Neuronal stem cell (in vitro differentiated cells): ENCODE results near the gene COMMD10.

Experiments
- DNase-seq: peaks from one replicate; pipeline ENCODE4 v3.0.0-alpha.2; 2013; ENCODE audit warnings: low spot score
- H2AFZ ChIP-seq: one replicate; pipeline ENCODE4 v1.6.1; 2013; ENCODE audit warnings: mild to moderate bottlenecking, low read length, inconsistent platforms
- H2AK5ac ChIP-seq: 2 replicates; pipeline ENCODE4 v1.6.1; 2013; ENCODE audit warnings: low read depth, mild to moderate bottlenecking, inconsistent platforms, low read length, moderate library complexity, mixed read lengths
- H2BK120ac ChIP-seq: 2 replicates; pipeline ENCODE4 v1.6.1; 2013; ENCODE audit warnings: low read depth, mild to moderate bottlenecking, inconsistent platforms, low read length, moderate library complexity, mixed read lengths
- H2BK12ac ChIP-seq: one replicate; pipeline ENCODE4 v1.6.1; 2013; ENCODE audit warnings: low read length, inconsistent platforms
- H2BK15ac ChIP-seq: 2 replicates; pipeline ENCODE4 v1.6.1; 2013; ENCODE audit warnings: mild to moderate bottlenecking, low read length, inconsistent platforms, mixed read lengths
- H2BK5ac ChIP-seq: one replicate; pipeline ENCODE4 v1.6.1; 2013; ENCODE audit warnings: inconsistent platforms, mild to moderate bottlenecking, low read length, moderate library complexity
- H3K14ac ChIP-seq: one replicate; pipeline ENCODE4 v1.6.1; 2013; ENCODE audit warnings: low read length, inconsistent platforms
- H3K18ac ChIP-seq: 2 replicates; pipeline ENCODE4 v1.6.1; 2013; ENCODE audit warnings: low read length, inconsistent platforms
- H3K23ac ChIP-seq: 2 replicates; pipeline ENCODE4 v1.6.1; 2013; ENCODE audit warnings: low read depth, mild to moderate bottlenecking, mixed read lengths, low read length, inconsistent platforms; ENCODE audit not compliant: poor library complexity
- H3K27ac ChIP-seq: replicated peaks from 3 replicates; pipeline ENCODE4 v1.5.1; 2013; ENCODE audit warnings: low read length, inconsistent platforms
- H3K27me3 ChIP-seq, 3 experiments: 2 replicates each; pipeline ENCODE4 v1.6.1; 2013; ENCODE audit warnings: low read length in 3 of 3, mild to moderate bottlenecking in 2 of 3, inconsistent platforms in 1 of 3, low read depth in 1 of 3, mixed read lengths in 1 of 3, moderate library complexity in 1 of 3; ENCODE audit not compliant: control insufficient read depth in 3 of 3, insufficient read depth in 3 of 3
- H3K36me3 ChIP-seq, 2 donors: replicated peaks in 1 of 2; 2 replicates each; pipeline ENCODE4 v1.6.1; 2013; ENCODE audit warnings: low read length in 2 of 2; ENCODE audit not compliant: control insufficient read depth in 2 of 2, insufficient read depth in 2 of 2
- H3K4ac ChIP-seq: 2 replicates; pipeline ENCODE4 v1.6.1; 2013; ENCODE audit warnings: inconsistent platforms, mild to moderate bottlenecking, low read length, moderate library complexity
- H3K4me1 ChIP-seq, 2 donors: 1 replicate in 1 of 2; 2 replicates in 1 of 2; pipeline ENCODE4 v1.6.1; 2013; ENCODE audit warnings: low read length in 2 of 2, low read depth in 1 of 2; ENCODE audit not compliant: control insufficient read depth in 2 of 2, insufficient read depth in 1 of 2
- H3K4me2 ChIP-seq: one replicate; pipeline ENCODE4 v1.6.1; 2013; ENCODE audit warnings: mild to moderate bottlenecking, low read length, inconsistent platforms; ENCODE audit not compliant: insufficient read depth, poor library complexity, severe bottlenecking
- H3K4me3 ChIP-seq, 2 donors: 2 replicates each; pipeline ENCODE4 v1.5.1; 2013; ENCODE audit warnings: low read length in 2 of 2, mild to moderate bottlenecking in 2 of 2, inconsistent platforms in 1 of 2, moderate library complexity in 1 of 2
- H3K79me1 ChIP-seq: one replicate; pipeline ENCODE4 v1.6.1; 2013; ENCODE audit warnings: low read depth, mild to moderate bottlenecking, inconsistent platforms, low read length, moderate library complexity
- H3K9ac ChIP-seq: one replicate; pipeline ENCODE4 v1.6.1; 2013; ENCODE audit warnings: mild to moderate bottlenecking, low read depth, low read length, inconsistent platforms; ENCODE audit not compliant: poor library complexity
- H3K9me3 ChIP-seq, 2 donors: replicated peaks in 1 of 2; 2 replicates each; pipeline versions ENCODE3 to v1.6.1; 2013; ENCODE audit warnings: low read length in 2 of 2, mild to moderate bottlenecking in 2 of 2, inconsistent platforms in 1 of 2, low read depth in 1 of 2, mixed read lengths in 1 of 2, moderate library complexity in 1 of 2; ENCODE audit not compliant: control insufficient read depth in 2 of 2, insufficient read depth in 1 of 2
- H4K8ac ChIP-seq: one replicate; pipeline ENCODE4 v1.6.1; 2013; ENCODE audit warnings: low read depth, mild to moderate bottlenecking, inconsistent platforms, low read length, moderate library complexity
- H4K91ac ChIP-seq: one replicate; pipeline ENCODE4 v1.6.1; 2013; ENCODE audit warnings: low read length, low read depth, mild to moderate bottlenecking, inconsistent platforms; ENCODE audit not compliant: poor library complexity
- WGBS, 2 donors: extraction: QIAGEN DNeasy Blood & Tissue Kit; methylation state at CpG; one replicate each; pipeline ENCODE4 v1.1.7; 2013; ENCODE audit warnings: missing lambda C conversion rate in 2 of 2, mixed read lengths in 1 of 2; ENCODE audit not compliant: insufficient read length in 2 of 2, insufficient replicate concordance in 1 of 2; ENCODE audit errors: extremely low coverage in 2 of 2; 5-methylcytosine and 5-hydroxymethylcytosine counted together

COMMD10 gene

DNA sequence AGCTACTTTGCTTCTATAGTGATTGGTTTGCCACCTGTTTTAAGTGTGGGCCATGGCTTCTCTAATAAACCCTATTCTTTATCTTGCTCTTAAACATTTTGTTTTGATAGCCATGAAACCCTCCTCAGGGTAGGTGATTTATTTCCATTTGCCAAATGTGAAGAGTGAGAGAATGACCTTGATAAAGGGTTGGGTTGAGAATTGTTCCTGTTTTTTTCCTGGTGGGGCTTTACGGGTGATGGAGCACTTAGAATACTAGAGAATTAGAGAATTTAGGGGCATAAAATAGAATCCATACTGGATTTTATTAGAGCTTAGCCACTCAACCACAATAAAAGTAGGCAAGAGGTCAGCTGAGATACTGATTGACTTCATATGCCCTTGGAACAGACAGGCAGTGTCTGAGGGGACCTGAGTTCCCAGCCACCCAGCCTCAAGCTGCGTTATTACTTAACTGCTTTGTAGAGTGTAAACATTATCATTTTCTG, 68.9 kb downstream of the COMMD10 start:
- H2BK12ac ChIP-seq: no peak overlapping the region
- no peak for DNase-seq
- no peak overlapping the region for H4K8ac ChIP-seq
- H3K9me3 ChIP-seq: no peaks in the 10 kb centered on the region
- H3K18ac ChIP-seq: no peak overlapping the region
- no peak overlapping the region for H4K91ac ChIP-seq
- no peak overlapping the region for H2AK5ac ChIP-seq
- no peak overlapping the region for H3K4ac ChIP-seq
- no peak overlapping the region for H3K4me3 ChIP-seq
- no peaks in the 10 kb centered on the region for H3K4me1 ChIP-seq
- H2AFZ ChIP-seq: no peak overlapping the region
- H3K36me3 ChIP-seq: no peaks in the 10 kb centered on the region
- no peak overlapping the region for H3K27ac ChIP-seq
- no peaks in the 10 kb centered on the region for H3K27me3 ChIP-seq
- no peak overlapping the region for H3K4me2 ChIP-seq
- no peak overlapping the region for H3K23ac ChIP-seq
- no peak overlapping the region for H3K14ac ChIP-seq
- no peak overlapping the region for H2BK15ac ChIP-seq
- no CpG with 5 or more reads among the region's 2 CpGs for WGBS, 2 donors
- no peak overlapping the region for H2BK120ac ChIP-seq
- H3K9ac ChIP-seq: no peak overlapping the region
- no peak overlapping the region for H2BK5ac ChIP-seq
- H3K79me1 ChIP-seq: no peaks in the 10 kb centered on the region

DNA sequence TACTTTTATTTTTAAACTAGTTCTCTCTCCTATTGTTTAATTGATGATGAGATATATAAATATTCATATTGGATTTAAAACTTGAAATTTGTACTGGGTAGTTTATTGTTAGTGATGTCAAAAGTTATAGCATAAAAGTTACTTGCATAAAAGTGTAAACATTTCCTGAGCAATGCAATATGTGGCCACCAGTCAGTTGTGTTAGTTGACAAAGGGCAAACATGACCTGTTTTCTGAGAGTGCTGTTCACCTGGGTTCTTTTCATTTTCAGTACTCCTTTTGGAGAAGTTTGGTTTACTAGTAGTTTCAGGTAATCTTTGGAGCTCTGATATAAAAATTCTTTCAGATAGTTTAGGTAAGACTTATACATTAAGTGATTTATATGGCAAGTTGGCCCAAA, 69.4 kb downstream of the COMMD10 start:
- no peak overlapping the region for H3K27ac ChIP-seq

DNA sequence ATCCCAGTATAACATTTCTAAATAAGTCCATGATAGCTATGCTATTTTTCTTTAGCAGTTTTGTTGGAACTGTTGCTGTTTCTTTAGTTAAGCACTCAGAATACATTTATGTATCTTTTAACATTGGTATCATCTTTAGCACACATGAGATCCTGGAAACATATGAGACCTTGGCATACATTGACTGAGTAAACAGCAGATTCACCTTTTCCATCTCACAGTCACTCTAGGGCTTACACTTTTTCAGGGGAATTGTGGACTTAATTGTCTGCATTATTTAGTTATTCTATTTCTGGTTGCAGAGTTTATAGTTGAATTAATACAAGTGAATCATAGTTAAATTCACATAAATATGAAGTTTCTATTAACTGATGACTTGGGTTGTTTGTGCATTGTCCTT, 70.1 kb downstream of the COMMD10 start:
- no peaks in the 10 kb centered on the region for H3K79me1 ChIP-seq
- H2BK15ac ChIP-seq: no peak overlapping the region
- H3K9ac ChIP-seq: no peak overlapping the region
- H2BK12ac ChIP-seq: no peak overlapping the region
- no peak overlapping the region for H3K14ac ChIP-seq
- H3K27me3 ChIP-seq: no peaks in the 10 kb centered on the region
- no peak overlapping the region for H2AK5ac ChIP-seq
- H3K4ac ChIP-seq: no peak overlapping the region
- H3K4me3 ChIP-seq: no peak overlapping the region
- H4K8ac ChIP-seq: no peak overlapping the region
- no peaks in the 10 kb centered on the region for H3K4me1 ChIP-seq
- DNase-seq: no peak
- no peak overlapping the region for H2BK5ac ChIP-seq
- H2AFZ ChIP-seq: no peak overlapping the region
- no peaks in the 10 kb centered on the region for H3K9me3 ChIP-seq
- H2BK120ac ChIP-seq: no peak overlapping the region
- no peaks in the 10 kb centered on the region for H3K36me3 ChIP-seq
- H3K18ac ChIP-seq: no peak overlapping the region
- H3K23ac ChIP-seq: no peak overlapping the region
- no peak overlapping the region for H3K27ac ChIP-seq
- H4K91ac ChIP-seq: no peak overlapping the region
- H3K4me2 ChIP-seq: no peak overlapping the region

More for the DNA sequence above, 69.4 kb downstream of the COMMD10 start:
- H3K4me3 ChIP-seq: no peak overlapping the region
- H3K4me1 ChIP-seq: no peaks in the 10 kb centered on the region
- no peak overlapping the region for H2BK120ac ChIP-seq
- H3K79me1 ChIP-seq: no peaks in the 10 kb centered on the region
- no peak overlapping the region for H4K8ac ChIP-seq
- no peak overlapping the region for H2BK12ac ChIP-seq
- no peak overlapping the region for H3K4me2 ChIP-seq
- no peaks in the 10 kb centered on the region for H3K9me3 ChIP-seq
- H2AFZ ChIP-seq: no peak overlapping the region
- no peak overlapping the region for H3K9ac ChIP-seq
- H3K36me3 ChIP-seq: no peaks in the 10 kb centered on the region
- H3K23ac ChIP-seq: no peak overlapping the region
- no peak overlapping the region for H3K18ac ChIP-seq
- H2BK5ac ChIP-seq: no peak overlapping the region
- H2BK15ac ChIP-seq: no peak overlapping the region
- H2AK5ac ChIP-seq: no peak overlapping the region
- no peak for DNase-seq
- no peak overlapping the region for H3K14ac ChIP-seq
- no peak overlapping the region for H3K4ac ChIP-seq
- no peaks in the 10 kb centered on the region for H3K27me3 ChIP-seq
- no peak overlapping the region for H4K91ac ChIP-seq

DNA sequence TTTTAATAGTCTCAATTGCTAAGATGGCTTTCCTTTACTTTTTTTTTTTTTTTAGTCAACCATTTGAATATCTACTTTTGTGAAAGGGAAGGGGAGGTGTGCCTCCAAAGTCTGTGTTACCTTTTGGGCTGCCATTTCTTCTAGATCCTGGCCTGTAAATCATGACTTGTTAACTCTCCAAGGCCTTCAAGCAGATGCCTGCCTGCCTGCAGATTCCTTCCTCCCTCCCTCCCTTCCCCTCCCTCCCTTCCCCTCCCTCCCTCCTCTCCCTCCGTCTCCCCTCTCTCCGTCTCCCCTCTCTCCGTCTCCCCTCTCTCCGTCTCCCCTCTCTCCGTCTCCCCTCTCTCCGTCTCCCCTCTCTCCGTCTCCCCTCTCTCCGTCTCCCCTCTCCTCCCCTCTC, 73.1 kb downstream of the COMMD10 start:
- Histone ChIP-seq H3K4ac (no peak overlapping the region), H3K9ac (no peak overlapping the region), H3K36me3 (no peaks in the 10 kb centered on the region), H3K23ac (no peak overlapping the region), H2BK120ac (no peak overlapping the region), H3K14ac (no peak overlapping the region), H2AK5ac (no peak overlapping the region), H3K18ac (no peak overlapping the region), H2BK5ac (no peak overlapping the region), H3K4me1 (no peaks in the 10 kb centered on the region), H3K27me3 (no peaks in the 10 kb centered on the region), H3K4me3 (no peak overlapping the region), H4K8ac (no peak overlapping the region), H3K27ac (no peak overlapping the region), H2BK15ac (no peak overlapping the region), H2AFZ (no peak overlapping the region), H3K79me1 (no peaks in the 10 kb centered on the region), H3K4me2 (no peak overlapping the region), H3K9me3 (no peaks in the 10 kb centered on the region), H2BK12ac (no peak overlapping the region), H4K91ac (no peak overlapping the region)
- no CpG with 5 or more reads among the region's 8 CpGs for WGBS, 2 donors
- no peak for DNase-seq
